ENCODE data around the gene SMG6.

DNA sequence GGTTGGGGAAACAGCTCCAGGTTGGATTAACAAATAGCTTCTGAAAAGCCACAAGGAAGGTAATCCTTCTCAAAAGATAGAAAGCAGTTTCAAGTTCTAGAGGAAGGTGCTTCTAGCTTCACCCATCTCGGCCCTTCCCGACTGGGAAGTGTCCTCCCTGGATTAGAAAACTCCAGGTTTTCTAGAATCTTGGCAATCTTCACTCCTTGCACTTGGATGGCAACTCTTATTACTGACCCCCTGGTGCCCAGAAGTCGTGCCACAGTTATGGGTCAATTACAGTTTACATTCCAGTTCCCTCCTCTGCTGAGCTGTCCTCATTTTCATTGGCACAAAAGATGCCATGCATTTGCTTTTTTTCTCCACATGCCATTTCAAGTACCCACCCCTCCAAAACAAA, 65.6 kb downstream of the SMG6 start:
- TF ChIP-seq, protein P1, sequence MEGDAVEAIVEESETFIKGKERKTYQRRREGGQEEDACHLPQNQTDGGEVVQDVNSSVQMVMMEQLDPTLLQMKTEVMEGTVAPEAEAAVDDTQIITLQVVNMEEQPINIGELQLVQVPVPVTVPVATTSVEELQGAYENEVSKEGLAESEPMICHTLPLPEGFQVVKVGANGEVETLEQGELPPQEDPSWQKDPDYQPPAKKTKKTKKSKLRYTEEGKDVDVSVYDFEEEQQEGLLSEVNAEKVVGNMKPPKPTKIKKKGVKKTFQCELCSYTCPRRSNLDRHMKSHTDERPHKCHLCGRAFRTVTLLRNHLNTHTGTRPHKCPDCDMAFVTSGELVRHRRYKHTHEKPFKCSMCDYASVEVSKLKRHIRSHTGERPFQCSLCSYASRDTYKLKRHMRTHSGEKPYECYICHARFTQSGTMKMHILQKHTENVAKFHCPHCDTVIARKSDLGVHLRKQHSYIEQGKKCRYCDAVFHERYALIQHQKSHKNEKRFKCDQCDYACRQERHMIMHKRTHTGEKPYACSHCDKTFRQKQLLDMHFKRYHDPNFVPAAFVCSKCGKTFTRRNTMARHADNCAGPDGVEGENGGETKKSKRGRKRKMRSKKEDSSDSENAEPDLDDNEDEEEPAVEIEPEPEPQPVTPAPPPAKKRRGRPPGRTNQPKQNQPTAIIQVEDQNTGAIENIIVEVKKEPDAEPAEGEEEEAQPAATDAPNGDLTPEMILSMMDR (IDR thresholded peaks at IDR 0.05), result no peak
- TF ChIP-seq JUND (IDR thresholded peaks at IDR 0.05) (no peak), GATA2 (CRISPR knock-in tag; IDR thresholded peaks at IDR 0.05) (no peak), TEAD4 (IDR thresholded peaks at IDR 0.05; ENCODE audit: borderline replicate concordance, insufficient read depth) (no peak), RAD21 (IDR thresholded peaks at IDR 0.05; ENCODE audit: low read length) (no peak), NRF1 (IDR thresholded peaks at IDR 0.05; ENCODE audit: low read depth, low read length) (no peak), TAF1 (IDR thresholded peaks at IDR 0.05; ENCODE audit: borderline replicate concordance, low read depth, low read length) (no peak), ELF1 (IDR thresholded peaks at IDR 0.05) (no peak)
- TF ChIP-seq, protein P2, sequence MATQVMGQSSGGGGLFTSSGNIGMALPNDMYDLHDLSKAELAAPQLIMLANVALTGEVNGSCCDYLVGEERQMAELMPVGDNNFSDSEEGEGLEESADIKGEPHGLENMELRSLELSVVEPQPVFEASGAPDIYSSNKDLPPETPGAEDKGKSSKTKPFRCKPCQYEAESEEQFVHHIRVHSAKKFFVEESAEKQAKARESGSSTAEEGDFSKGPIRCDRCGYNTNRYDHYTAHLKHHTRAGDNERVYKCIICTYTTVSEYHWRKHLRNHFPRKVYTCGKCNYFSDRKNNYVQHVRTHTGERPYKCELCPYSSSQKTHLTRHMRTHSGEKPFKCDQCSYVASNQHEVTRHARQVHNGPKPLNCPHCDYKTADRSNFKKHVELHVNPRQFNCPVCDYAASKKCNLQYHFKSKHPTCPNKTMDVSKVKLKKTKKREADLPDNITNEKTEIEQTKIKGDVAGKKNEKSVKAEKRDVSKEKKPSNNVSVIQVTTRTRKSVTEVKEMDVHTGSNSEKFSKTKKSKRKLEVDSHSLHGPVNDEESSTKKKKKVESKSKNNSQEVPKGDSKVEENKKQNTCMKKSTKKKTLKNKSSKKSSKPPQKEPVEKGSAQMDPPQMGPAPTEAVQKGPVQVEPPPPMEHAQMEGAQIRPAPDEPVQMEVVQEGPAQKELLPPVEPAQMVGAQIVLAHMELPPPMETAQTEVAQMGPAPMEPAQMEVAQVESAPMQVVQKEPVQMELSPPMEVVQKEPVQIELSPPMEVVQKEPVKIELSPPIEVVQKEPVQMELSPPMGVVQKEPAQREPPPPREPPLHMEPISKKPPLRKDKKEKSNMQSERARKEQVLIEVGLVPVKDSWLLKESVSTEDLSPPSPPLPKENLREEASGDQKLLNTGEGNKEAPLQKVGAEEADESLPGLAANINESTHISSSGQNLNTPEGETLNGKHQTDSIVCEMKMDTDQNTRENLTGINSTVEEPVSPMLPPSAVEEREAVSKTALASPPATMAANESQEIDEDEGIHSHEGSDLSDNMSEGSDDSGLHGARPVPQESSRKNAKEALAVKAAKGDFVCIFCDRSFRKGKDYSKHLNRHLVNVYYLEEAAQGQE (IDR thresholded peaks at IDR 0.05; ENCODE audit: low read depth, low read length), result no peak
